ENCODE measurements around the gene CXorf65. TPM values are rescaled to one million over a fixed set of nuclear protein-coding genes. Genes with fewer than 3 reads are reported as not detected.
A peak's percentile ranks its signal among the peaks of the same experiment; 100 is the strongest.

Gene CXorf65
- total RNA-seq, 1 experiment from 2014 or later, result not detected

DNA sequence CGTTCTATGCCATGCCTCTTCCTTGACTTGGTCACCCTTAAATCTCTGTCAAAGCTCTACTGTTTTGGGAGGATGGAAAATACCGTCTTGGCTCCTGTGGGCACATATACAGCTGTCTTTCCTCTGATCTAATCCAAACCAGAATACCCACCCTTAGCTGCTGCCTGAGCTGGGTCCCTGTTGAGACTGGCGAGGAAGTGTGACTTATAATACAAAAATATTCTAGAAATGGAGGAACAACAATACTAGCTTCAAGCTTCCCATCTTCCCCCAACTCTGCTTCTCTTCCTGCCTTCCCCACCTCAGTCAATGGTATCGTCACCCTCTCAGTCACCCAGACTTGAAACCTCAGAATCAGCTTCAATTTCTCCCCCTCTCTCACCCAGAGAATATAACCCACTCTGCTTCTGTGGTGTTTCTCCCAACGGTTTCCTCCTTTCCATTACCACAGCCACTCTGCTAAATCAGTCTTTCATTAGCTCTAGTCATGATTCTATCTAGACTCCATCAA is 5.4 kb upstream of the CXorf65 start:
- H3K4me3 ChIP-seq (ENCODE audit: low read length), result no peak overlapping the region

DNA sequence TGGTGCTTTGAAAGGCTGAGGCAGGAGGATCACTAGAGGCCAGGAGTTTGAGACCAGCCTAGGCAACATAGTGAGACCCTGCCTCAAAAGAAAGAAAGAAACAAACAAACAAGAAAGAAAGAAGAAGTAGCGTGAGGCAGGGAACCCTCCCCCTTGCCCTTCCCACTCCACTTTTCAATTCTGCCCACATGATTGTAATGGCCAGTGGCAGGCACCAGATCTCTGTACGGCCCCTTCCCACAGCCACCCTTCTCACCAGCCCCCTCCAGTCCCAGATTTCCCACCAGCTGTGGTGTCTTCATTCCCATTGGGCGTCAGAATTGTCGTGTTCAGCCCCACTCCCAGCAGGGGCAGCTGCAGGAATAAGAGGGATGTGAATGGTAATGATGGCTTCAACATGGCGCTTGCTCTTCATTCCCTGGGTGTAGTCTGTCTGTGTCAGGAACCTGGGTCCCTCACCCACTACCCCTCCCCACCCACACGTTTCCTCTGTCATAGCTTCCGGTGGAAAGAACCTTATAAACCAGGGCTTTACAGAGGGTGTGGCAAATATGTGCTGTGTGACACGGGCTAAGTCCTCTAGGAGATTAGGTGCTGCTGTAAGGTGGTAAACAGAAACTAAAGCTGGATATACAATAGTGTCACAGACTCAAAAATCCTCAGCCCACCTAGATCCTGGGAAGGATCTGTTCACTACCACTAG is 4.8 kb upstream of the CXorf65 start, which contains the start of gene IL2RG:
Gene IL2RG (minus strand): TSS at position 437 of the 703 bp plus-strand sequence. CDS start 38 bp downstream, at position 399.
- no peaks in the 10 kb centered on the region for H3K27me3 ChIP-seq (ENCODE audit: low read length)
- H3K4me3 ChIP-seq (ENCODE audit: low read length), result no peak within 1 kb of the TSS
- H3K4me1 ChIP-seq (ENCODE audit: low read length), result peaks cover 17% of the 10 kb centered on the region
- no peaks in the 10 kb centered on the region for H3K36me3 ChIP-seq (ENCODE audit: insufficient read depth, low read length)
- H3K9me2 ChIP-seq (replicated peaks; ENCODE audit: insufficient read depth, low read length), result no peaks in the 10 kb centered on the region
- no peak within 1 kb of the TSS for H3K27ac ChIP-seq (ENCODE audit: low read length)
- H2AFZ ChIP-seq (ENCODE audit: low read length), result peak within 1 kb of the TSS; percentile 65
- DNase-seq, result no peak
- no peaks in the 10 kb centered on the region for H3K9me3 ChIP-seq (ENCODE audit: low read length)
- H3K9ac ChIP-seq (ENCODE audit: low read length), result no peak within 1 kb of the TSS
- H3K4me2 ChIP-seq (ENCODE audit: low read depth, low read length, poor library complexity, severe bottlenecking), result peak within 1 kb of the TSS; percentile 28
- no peaks in the 10 kb centered on the region for H3K79me2 ChIP-seq (ENCODE audit: low read length)
- no peaks in the 10 kb centered on the region for H4K20me1 ChIP-seq (ENCODE audit: insufficient read depth, low read depth, low read length)

More for the DNA sequence above, 5.4 kb upstream of the CXorf65 start:
- H3K27me3 ChIP-seq (ENCODE audit: low read length), result no peaks in the 10 kb centered on the region
- peaks cover 17% of the 10 kb centered on the region for H3K4me1 ChIP-seq (ENCODE audit: low read length)
- peak overlapping the region; percentile 65; the same call in 1 of the 2 replicates for H2AFZ ChIP-seq (ENCODE audit: low read length)
- H3K27ac ChIP-seq (ENCODE audit: low read length), result no peak overlapping the region
- no peaks in the 10 kb centered on the region for H4K20me1 ChIP-seq (ENCODE audit: insufficient read depth, low read depth, low read length)
- no peak overlapping the region for H3K9ac ChIP-seq (ENCODE audit: low read length)
- H3K4me2 ChIP-seq (ENCODE audit: low read depth, low read length, poor library complexity, severe bottlenecking), result peak overlapping the region; percentile 28
- no peak for DNase-seq
- H3K79me2 ChIP-seq (ENCODE audit: low read length), result no peaks in the 10 kb centered on the region
- no peaks in the 10 kb centered on the region for H3K36me3 ChIP-seq (ENCODE audit: insufficient read depth, low read length)
- H3K9me3 ChIP-seq (ENCODE audit: low read length), result no peaks in the 10 kb centered on the region
- no peaks in the 10 kb centered on the region for H3K9me2 ChIP-seq (replicated peaks; ENCODE audit: insufficient read depth, low read length)

- Histone ChIP-seq H3K9me2 (replicated peaks; ENCODE audit: insufficient read depth, low read length) (no peaks in the 10 kb centered on the region), H2AFZ (ENCODE audit: low read length) (no peak overlapping the region), H4K20me1 (ENCODE audit: insufficient read depth, low read depth, low read length) (no peaks in the 10 kb centered on the region), H3K4me1 (ENCODE audit: low read length) (peaks cover 17% of the 10 kb centered on the region), H3K27ac (ENCODE audit: low read length) (no peak overlapping the region), H3K4me2 (ENCODE audit: low read depth, low read length, poor library complexity, severe bottlenecking) (no peak overlapping the region), H3K9ac (ENCODE audit: low read length) (no peak overlapping the region), H3K36me3 (ENCODE audit: insufficient read depth, low read length) (no peaks in the 10 kb centered on the region), H3K9me3 (ENCODE audit: low read length) (no peaks in the 10 kb centered on the region), H3K27me3 (ENCODE audit: low read length) (no peaks in the 10 kb centered on the region), H3K79me2 (ENCODE audit: low read length) (no peaks in the 10 kb centered on the region), H3K4me3 (ENCODE audit: low read length) (no peak overlapping the region)
- DNase-seq, result no peak
Observed at GRCh38 chrX:71109051-71109450, 2.5 kb upstream of the CXorf65 start.

DNA sequence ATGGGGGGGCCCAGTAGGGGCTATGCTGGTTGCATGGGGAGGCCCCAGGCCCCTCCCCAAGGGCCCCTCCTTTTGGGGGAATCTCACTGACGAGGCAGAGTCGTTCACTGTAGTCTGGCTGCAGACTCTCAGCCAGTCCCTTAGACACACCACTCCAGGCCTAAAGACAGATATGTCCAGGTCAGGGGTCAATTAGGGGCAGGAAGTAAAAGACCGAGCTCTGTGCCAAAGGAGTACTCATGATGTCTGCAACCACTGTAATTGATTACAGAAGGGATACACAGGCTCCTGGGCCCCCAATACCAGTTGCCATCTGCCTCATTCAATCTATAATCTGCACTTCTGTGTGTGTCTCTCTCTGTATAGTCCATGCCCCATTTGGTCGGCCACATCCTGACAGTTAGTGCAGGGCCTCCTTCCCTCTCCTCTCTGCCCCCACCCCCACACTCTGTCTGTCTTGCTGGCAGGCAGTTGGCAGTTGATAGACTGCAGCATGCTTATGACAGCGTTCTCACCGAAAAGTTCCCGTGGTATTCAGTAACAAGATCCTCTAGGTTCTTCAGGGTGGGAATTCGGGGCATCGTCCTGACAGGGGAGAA is 1.3 kb upstream of the CXorf65 start:
- no peak overlapping the region for H2AFZ ChIP-seq (ENCODE audit: low read length)
- H3K27me3 ChIP-seq (ENCODE audit: low read length), result no peaks in the 10 kb centered on the region
- H3K4me1 ChIP-seq (ENCODE audit: low read length), result peaks cover 25% of the 10 kb centered on the region
- no peak for DNase-seq
- no peaks in the 10 kb centered on the region for H3K36me3 ChIP-seq (ENCODE audit: insufficient read depth, low read length)
- H3K9ac ChIP-seq (ENCODE audit: low read length), result no peak overlapping the region
- H3K79me2 ChIP-seq (ENCODE audit: low read length), result no peaks in the 10 kb centered on the region
- H3K9me2 ChIP-seq (replicated peaks; ENCODE audit: insufficient read depth, low read length), result no peaks in the 10 kb centered on the region
- H3K4me2 ChIP-seq (ENCODE audit: low read depth, low read length, poor library complexity, severe bottlenecking), result no peak overlapping the region
- no peaks in the 10 kb centered on the region for H4K20me1 ChIP-seq (ENCODE audit: insufficient read depth, low read depth, low read length)
- H3K9me3 ChIP-seq (ENCODE audit: low read length), result no peaks in the 10 kb centered on the region
- no peak overlapping the region for H3K4me3 ChIP-seq (ENCODE audit: low read length)
- H3K27ac ChIP-seq (ENCODE audit: low read length), result no peak overlapping the region

DNA sequence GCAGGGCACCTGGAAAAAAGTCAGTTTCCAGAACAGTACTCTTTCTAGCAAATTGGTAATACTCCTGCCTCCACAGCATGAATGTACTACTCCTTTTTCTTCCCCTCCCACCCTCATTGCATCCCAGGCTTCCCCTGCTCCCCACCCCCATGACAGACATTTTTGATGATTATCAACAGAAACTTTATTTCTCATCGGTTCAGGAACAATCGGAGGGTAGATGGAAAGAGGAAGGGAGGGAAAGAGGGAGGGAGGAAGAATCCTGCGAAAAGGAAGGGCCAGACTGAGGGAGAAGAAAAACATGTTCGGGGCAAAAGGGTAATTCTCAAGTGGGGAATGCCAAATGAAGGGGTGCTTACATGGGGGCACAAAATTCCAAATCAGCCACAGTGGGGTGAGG is 705 bp upstream of the CXorf65 start:
- no peaks in the 10 kb centered on the region for H3K36me3 ChIP-seq (ENCODE audit: insufficient read depth, low read length)
- H3K27me3 ChIP-seq (ENCODE audit: low read length), result no peaks in the 10 kb centered on the region
- H3K9me2 ChIP-seq (replicated peaks; ENCODE audit: insufficient read depth, low read length), result no peaks in the 10 kb centered on the region
- H4K20me1 ChIP-seq (ENCODE audit: insufficient read depth, low read depth, low read length), result no peaks in the 10 kb centered on the region
- no peaks in the 10 kb centered on the region for H3K9me3 ChIP-seq (ENCODE audit: low read length)
- no peak overlapping the region for H3K4me3 ChIP-seq (ENCODE audit: low read length)
- H3K4me1 ChIP-seq (ENCODE audit: low read length), result peaks cover 19% of the 10 kb centered on the region
- no peak overlapping the region for H3K9ac ChIP-seq (ENCODE audit: low read length)
- no peaks in the 10 kb centered on the region for H3K79me2 ChIP-seq (ENCODE audit: low read length)
- H3K4me2 ChIP-seq (ENCODE audit: low read depth, low read length, poor library complexity, severe bottlenecking), result no peak overlapping the region
- no peak overlapping the region for H3K27ac ChIP-seq (ENCODE audit: low read length)
- no peak overlapping the region for H2AFZ ChIP-seq (ENCODE audit: low read length)
- DNase-seq, result no peak

DNA sequence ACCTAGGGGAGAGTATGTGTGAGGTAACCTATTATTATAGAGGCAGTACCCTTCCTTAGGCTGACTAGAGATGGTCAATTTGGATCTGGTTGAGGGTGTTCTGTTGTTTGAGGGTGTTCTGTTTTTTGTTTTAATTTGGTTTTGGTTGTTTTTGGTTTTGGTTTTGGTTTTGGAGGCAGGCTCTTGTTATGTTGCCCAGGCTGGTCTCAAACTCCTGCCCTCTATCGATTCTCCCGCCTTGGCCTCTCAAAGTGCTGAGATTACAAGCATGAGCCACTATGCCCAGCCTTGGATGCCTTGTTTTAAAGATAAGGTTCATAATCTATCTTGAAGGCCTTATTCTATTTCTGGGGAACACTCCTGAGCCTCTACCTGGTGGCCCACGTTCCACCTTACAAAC is 912 bp downstream of the CXorf65 start:
- Histone ChIP-seq H3K4me2 (ENCODE audit: low read depth, low read length, poor library complexity, severe bottlenecking) (no peak overlapping the region), H4K20me1 (ENCODE audit: insufficient read depth, low read depth, low read length) (no peaks in the 10 kb centered on the region), H3K79me2 (ENCODE audit: low read length) (no peaks in the 10 kb centered on the region), H3K9me3 (ENCODE audit: low read length) (no peaks in the 10 kb centered on the region), H3K4me3 (ENCODE audit: low read length) (no peak overlapping the region), H3K9me2 (replicated peaks; ENCODE audit: insufficient read depth, low read length) (no peaks in the 10 kb centered on the region), H2AFZ (ENCODE audit: low read length) (no peak overlapping the region), H3K36me3 (ENCODE audit: insufficient read depth, low read length) (no peaks in the 10 kb centered on the region), H3K4me1 (ENCODE audit: low read length) (peaks cover 9% of the 10 kb centered on the region), H3K27me3 (ENCODE audit: low read length) (no peaks in the 10 kb centered on the region), H3K27ac (ENCODE audit: low read length) (no peak overlapping the region), H3K9ac (ENCODE audit: low read length) (no peak overlapping the region)
- no peak for DNase-seq

DNA sequence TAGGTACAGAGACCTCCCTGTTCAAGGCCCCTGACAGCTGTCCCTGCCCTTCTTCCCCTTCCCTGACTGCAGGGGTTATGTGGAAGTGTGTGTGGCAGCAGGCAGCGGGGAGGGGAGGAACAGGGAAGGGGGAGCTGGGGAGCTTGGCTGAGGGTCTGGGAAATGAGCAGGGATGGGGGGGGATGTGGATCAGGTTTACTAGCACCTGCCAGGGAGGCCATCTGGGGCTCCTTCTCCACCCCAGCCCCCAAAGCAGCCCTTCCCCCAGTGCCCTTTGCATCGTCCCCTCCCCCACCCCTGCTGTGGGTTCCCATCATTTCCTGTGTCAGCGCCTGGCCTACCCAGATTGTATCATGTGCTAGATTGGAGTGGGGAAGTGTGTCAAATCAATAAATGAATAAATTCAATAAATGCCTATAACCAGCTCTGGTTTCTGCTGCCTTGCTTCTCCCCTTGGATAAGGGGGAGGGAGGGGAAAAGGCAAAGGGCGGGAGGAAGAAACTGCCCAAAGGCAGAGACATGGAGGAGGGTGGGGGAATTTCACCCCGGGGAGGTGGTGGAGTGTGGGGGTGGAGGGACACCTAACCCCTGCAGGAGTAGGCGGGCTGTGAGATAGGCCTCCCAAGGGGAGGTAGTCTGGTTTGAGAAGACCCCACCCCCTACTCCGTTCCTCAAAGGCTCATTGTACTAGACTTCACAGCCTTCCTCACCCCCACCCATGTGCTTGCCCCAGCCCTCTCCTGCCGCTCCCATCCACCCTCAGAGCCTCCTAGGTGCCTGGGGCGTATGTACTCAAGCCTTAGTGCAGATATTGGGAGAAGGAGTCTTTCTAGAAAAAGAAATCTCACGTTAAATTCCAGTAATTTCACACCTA is 3.2 kb downstream of the CXorf65 start:
- peak overlapping the region; percentile 62; the same call in 1 of the 2 replicates for H2AFZ ChIP-seq (ENCODE audit: low read length)
- no peak overlapping the region for H3K9ac ChIP-seq (ENCODE audit: low read length)
- no peak for DNase-seq
- H3K9me3 ChIP-seq (ENCODE audit: low read length), result no peaks in the 10 kb centered on the region
- no peaks in the 10 kb centered on the region for H3K36me3 ChIP-seq (ENCODE audit: insufficient read depth, low read length)
- H3K4me2 ChIP-seq (ENCODE audit: low read depth, low read length, poor library complexity, severe bottlenecking), result no peak overlapping the region
- H3K27me3 ChIP-seq (ENCODE audit: low read length), result no peaks in the 10 kb centered on the region
- H3K79me2 ChIP-seq (ENCODE audit: low read length), result no peaks in the 10 kb centered on the region
- H3K9me2 ChIP-seq (replicated peaks; ENCODE audit: insufficient read depth, low read length), result no peaks in the 10 kb centered on the region
- H3K4me3 ChIP-seq (ENCODE audit: low read length), result no peak overlapping the region
- no peaks in the 10 kb centered on the region for H4K20me1 ChIP-seq (ENCODE audit: insufficient read depth, low read depth, low read length)
- H3K27ac ChIP-seq (ENCODE audit: low read length), result no peak overlapping the region
- H3K4me1 ChIP-seq (ENCODE audit: low read length), result peaks cover 9% of the 10 kb centered on the region

DNA sequence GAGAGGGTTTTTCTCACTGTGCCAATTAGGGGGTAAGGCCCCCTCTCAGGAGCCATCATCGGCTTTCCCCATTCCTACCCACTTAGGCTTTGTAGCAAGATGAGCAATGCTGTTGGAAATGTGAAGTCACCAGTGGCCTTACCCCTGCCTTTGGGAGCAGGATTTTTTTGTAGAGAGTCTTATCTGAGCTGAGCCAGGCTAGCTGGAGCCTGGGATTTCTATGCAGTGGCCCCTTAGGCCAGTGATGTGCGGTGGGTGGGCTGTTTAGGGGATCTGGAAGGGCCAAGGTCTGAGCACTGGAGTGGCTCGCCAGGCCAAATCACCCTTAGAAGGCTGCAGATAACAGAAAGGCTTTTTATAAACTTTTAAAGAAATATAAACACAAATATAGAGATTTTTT is 4.2 kb downstream of the CXorf65 start:
- Histone ChIP-seq H3K27ac (ENCODE audit: low read length) (no peak overlapping the region), H3K9me3 (ENCODE audit: low read length) (no peaks in the 10 kb centered on the region), H2AFZ (ENCODE audit: low read length) (no peak overlapping the region), H3K27me3 (ENCODE audit: low read length) (no peaks in the 10 kb centered on the region), H4K20me1 (ENCODE audit: insufficient read depth, low read depth, low read length) (no peaks in the 10 kb centered on the region), H3K4me1 (ENCODE audit: low read length) (peaks cover 9% of the 10 kb centered on the region), H3K36me3 (ENCODE audit: insufficient read depth, low read length) (no peaks in the 10 kb centered on the region), H3K9ac (ENCODE audit: low read length) (no peak overlapping the region), H3K9me2 (replicated peaks; ENCODE audit: insufficient read depth, low read length) (no peaks in the 10 kb centered on the region), H3K4me2 (ENCODE audit: low read depth, low read length, poor library complexity, severe bottlenecking) (no peak overlapping the region), H3K79me2 (ENCODE audit: low read length) (no peaks in the 10 kb centered on the region), H3K4me3 (ENCODE audit: low read length) (no peak overlapping the region)
- no peak for DNase-seq

All from Karpas-422 (cell line).